Right ventricle myocardium inferior (tissue), 1 donor: Measurements from ENCODE around the gene PPP1R2C. TPM values are rescaled to one million over a fixed set of nuclear protein-coding genes. Genes with fewer than 3 reads are reported as not detected.
A peak's percentile ranks its signal among the peaks of the same experiment; 100 is the strongest.

Experiments
- ATAC-seq: fragments of 200-7000 bp; cut with Tn5 transposase; one replicate; pipeline ENCODE4 v1.9.1; 2020; ENCODE audit warnings: mild to moderate bottlenecking, moderate library complexity
- DNase-seq: peaks from one replicate; pipeline ENCODE4 v3.0.0; 2021; ENCODE audit errors: missing footprints
- intact Hi-C: fragments of 100-400 bp; cut with DNase I; formaldehyde crosslinking; loops from one replicate; pipeline ENCODE4 v1.11.0; 2022
- total RNA-seq: library from RNA; stranded (reverse); fragmentation: NEBNext Ultra II Directional; extraction: Animal tissue kit (Norgen Biotek cat#: 25700); gene quantifications from one replicate; pipeline ENCODE4 v1.2.1, GENCODE V29; 2021
- donor health status: DM: no; HTN: yes; CAD: no; lungs with severe emphysema.

Gene PPP1R2C
- total RNA-seq, 1 donor from 2014 or later = not detected

DNA sequence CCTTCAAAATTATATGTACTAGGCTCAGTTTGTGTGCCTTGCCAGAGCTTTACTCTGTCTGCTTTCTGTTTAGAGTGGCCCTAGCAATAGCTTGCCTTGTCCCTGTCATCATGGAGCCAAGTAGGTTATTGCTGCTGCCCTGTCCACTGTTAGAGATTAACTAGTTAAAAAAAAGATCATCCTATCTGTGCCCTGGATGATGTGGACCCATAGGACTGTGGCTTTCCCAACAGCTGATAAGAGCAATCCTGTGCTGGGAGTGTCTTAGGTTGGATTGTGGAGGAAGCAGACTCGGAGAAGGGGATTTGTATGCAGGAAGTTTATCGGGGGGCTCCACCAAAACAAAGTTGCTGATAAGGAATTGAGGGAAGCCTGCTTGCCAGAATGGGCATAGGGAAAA is 23.8 kb downstream of the PPP1R2C start:
- intact Hi-C loops = no loop called here
- DNase-seq (no peak), ATAC-seq (peak; percentile 65)

DNA sequence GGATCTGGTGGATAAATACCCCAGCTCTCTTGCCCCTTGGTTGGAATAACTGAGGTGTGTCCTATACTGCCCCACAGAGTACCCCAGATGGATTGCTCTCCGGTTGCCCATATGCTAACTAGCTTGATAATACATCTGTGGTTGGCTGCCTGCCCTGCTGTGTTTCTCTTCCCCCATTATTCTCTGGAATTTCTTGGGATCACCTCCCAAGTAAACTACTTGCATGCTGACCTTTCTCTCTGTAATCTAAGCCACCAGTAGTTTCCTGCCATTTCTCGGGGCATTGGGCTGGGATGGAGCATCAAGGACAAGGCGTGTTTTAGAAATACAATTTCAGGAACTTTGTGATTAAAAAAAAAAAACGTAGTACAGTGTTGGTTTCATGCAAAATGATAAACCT is 25.2 kb downstream of the PPP1R2C start:
- ATAC-seq (no peak), DNase-seq (no peak)
- intact Hi-C loops = no loop called here

DNA sequence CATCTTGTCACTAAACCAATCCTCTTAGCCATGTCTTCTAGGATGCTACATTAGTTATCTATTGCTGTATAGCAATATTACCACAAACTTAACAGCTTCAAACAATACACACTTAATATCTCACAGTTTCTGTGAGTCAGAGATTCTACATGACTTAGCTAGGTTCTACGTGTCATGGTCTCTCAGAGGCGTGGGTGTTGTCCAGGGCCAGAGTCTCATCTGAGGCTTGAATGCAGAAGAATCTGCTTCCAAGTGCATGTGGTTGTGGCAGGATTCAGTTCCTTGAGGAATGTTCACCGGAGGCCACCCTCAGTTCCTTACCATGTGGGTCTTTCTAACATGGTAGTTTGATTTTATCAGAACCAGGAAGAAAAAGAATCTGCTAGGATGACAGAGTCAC is 26.4 kb downstream of the PPP1R2C start:
- DNase-seq (no peak), ATAC-seq (no peak)
- intact Hi-C loops = no loop called here

DNA sequence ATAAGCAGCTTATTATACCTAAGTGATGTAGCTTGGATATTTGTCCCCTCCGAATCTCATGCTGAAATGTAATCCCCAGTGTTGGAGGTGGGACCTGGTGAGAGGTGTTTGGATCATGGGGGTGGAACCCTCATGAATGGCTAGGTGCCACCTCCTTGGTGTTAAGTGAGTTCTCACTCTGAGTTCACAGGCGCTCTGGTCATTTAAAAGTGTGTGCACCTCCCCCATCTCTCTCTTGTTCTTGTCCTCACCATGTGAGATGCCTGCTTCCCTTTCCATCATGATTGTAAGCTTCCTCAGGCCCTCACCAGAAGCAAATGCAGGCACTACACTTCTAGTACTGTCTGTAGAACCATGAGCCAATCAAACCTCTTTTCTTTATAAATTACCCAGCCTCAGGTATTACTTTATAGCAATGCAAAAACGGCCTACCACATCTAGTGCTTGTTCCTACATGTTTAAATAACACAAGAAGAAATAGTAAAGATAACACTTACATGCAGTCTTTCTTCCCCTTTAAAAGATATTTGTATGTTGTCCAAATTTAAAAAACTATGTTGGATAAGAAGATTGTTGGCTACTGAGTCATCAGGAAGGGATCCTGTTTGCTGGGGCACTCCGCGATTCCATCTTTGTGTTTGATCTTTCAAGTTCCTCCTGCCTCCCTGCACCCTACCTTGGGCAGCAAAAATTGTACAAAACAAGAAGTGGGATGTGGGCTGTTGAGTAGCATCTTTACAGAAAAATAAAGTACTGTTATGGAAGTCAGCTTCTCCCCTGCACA is 29.7 kb downstream of the PPP1R2C start:
- ATAC-seq = no peak
- intact Hi-C loops = no loop called here
- no peak for DNase-seq

DNA sequence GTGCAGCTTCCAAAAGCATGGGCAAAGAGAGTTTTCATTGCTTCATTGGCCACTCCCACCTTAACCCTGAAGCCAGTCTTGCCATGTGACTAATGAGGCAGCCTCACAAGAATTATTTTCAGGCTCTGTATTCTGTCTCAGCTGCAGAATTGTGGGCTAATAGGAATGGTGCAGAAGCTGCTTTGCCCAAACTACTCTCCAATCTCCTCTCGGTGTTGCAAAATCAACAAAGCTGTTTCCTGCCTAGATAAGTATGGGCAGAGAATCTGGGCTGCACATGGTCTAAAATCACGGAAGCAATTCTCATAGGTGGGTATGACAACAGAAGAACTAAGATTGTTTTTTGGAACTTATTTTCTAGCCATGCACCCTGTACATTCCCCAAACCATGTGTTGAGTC is 31.4 kb downstream of the PPP1R2C start:
- DNase-seq = no peak
- intact Hi-C loops = no loop called here
- ATAC-seq = peak; percentile 78

DNA sequence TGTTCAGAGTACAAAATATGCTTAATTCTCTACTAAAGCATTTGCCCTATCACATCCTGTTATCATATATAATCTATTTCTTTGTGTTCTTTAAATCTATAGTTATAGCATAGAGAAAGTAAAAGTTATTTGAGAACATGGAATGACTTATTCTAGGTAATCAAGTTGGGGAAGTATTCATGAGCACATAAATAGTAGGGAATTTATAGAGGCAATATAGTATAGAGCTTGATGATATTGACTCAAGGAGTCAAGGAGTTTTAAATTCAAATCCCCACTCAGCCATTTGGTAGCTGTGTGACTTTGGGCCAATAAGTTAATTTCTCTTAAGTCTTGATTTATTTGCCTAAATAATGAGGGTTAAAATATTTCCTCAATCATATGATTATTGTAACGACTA is 37.5 kb downstream of the PPP1R2C start:
- ATAC-seq (no peak), DNase-seq (no peak)
- intact Hi-C loops = no loop called here

DNA sequence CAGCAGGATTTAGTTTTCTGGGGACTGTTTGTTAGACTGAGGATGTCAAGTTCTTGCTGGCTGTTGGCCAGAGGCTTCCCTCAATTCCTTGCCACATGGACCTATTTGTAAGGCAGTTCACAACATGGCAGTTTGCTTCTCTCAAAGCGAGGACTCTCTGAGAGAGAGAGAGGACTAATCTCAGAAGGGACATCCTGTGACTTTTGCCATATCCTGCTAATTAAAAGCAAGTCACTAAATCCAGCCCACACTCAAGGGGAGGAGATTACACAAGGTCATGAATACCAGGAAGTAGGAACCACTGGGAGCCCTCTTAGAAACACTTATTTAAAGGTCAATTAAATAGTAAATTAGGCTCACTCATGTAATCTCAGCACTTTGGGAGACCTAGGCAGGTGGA is 38.2 kb downstream of the PPP1R2C start:
- ATAC-seq (no peak), DNase-seq (no peak)
- intact Hi-C loops = no loop called here

DNA sequence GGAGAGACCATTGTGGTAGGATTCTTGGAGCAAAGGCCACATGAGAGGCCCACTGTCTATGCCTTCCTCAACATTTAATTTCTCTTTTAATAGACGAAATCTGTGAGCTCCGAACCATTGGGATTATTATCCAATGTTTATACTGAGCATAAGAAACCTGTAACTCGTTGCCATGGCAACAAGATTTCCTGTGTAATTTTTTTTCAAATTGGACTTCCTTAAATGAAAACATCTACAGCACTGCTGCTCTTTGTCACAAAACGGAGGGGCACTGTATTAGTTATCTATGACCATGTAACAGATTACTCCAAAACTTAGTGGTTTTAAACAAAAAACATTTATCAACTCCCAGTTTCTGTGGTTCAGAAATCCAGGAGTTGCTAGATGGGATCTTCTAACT is 38.7 kb downstream of the PPP1R2C start:
- no peak for DNase-seq
- no peak for ATAC-seq
- intact Hi-C loops = no loop called here

DNA sequence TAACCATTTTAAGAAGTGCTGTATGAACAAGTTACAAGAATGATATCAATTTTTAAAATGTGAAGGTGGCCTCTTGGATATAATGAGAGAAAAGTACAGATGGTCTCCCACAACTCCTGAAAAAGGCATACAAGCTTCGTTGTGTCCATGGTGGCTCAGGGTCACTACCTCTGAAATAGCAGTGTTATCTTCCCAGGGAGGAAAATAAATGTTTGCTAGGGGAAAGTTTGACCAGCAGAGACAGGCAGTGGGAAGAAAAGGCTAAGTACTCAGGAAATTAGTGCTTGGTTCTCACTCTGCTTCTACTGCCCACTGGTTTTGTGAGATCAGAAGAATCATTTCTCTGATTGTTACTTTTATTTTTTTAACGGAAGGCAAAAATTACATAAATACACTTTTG is 39.4 kb downstream of the PPP1R2C start:
- ATAC-seq (no peak), DNase-seq (no peak)
- intact Hi-C loops = no loop called here

DNA sequence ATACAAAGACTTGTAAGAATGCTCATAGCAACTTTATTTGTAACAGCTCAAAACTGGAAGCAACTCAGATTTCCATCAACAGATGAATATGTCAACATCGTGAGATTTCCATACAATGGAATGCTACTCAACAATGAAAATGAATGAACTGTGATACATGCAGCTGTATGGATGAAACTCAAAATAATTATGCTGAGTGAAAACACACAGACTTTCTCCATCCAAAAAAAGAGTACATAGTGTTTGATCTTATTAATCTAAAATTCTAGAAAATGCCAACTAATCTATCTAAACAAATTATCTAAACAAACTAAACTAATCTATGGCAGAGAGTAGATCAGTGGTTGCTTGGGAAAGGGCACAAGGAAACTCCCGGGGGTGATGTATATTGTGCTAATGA is 42.7 kb downstream of the PPP1R2C start:
- no peak for ATAC-seq

DNA sequence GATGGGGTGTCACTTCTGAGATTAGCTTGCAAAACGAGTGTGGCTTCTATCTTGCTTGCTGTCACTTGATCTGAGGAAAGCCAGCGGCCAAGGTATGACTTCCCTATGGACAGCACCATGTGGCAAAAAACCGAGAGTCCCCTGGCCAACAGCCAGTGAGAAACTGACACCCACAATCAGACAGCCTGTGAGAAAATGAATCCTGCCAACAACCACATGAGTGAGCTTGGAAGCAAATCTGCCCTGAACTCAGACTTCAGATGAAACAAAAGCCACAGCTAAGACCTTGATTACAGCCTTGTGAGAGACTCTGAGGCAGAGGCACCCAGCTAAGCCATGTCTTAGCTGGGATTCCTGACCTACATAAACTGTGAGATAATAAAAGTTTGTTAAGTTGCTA is 45.5 kb downstream of the PPP1R2C start:
- intact Hi-C loops = no loop called here
- ATAC-seq (peak; percentile 68), DNase-seq (no peak)

More for the DNA sequence above, 42.7 kb downstream of the PPP1R2C start:
- no peak for DNase-seq
- intact Hi-C loops = no loop called here
